GM19025 (cell line): ENCODE results near the gene RFX1.
"Not testable (repeated sequence)": the region's sequence is repeated elsewhere in the genome, so short reads cannot be mapped to it uniquely, and the experiment has no call there.

ENCODE experiments used
- ATAC-seq: cut with Tn5 transposase; IDR thresholded peaks from one replicate; pipeline ENCODE4 v1.9.1; 2021; ENCODE audit warnings: mild to moderate bottlenecking, low read depth, moderate library complexity; ENCODE audit not compliant: unreplicated experiment

The RFX1 gene

GRCh38 chr19:13980340-13980739, 25.8 kb downstream of the RFX1 start:
- no peak for ATAC-seq

- ATAC-seq, result no peak
Measured at GRCh38 chr19:13979686-13980085, 26.4 kb downstream of the RFX1 start.

- ATAC-seq, result no peak
Measured at GRCh38 chr19:13979244-13979615, 26.9 kb downstream of the RFX1 start.

GRCh38 chr19:13978351-13979243, 27.5 kb downstream of the RFX1 start:
- ATAC-seq, result no peak

GRCh38 chr19:13977803-13978202, 28.3 kb downstream of the RFX1 start:
- no peak for ATAC-seq

GRCh38 chr19:13976446-13976845, 29.7 kb downstream of the RFX1 start:
- no peak for ATAC-seq

- ATAC-seq, result no peak
Measured at GRCh38 chr19:13975870-13976269, 30.2 kb downstream of the RFX1 start.

- no peak for ATAC-seq
Measured at GRCh38 chr19:13974073-13974472, 32.0 kb downstream of the RFX1 start.

GRCh38 chr19:13973479-13973878, 32.6 kb downstream of the RFX1 start:
- ATAC-seq, result not testable (repeated sequence)

GRCh38 chr19:13972368-13973155, 33.6 kb downstream of the RFX1 start:
- ATAC-seq, result no peak

GRCh38 chr19:13971868-13972267, 34.3 kb downstream of the RFX1 start:
- not testable (repeated sequence) for ATAC-seq

GRCh38 chr19:13969897-13970296, 36.2 kb downstream of the RFX1 start:
- no peak for ATAC-seq

GRCh38 chr19:13968999-13969398, 37.1 kb downstream of the RFX1 start:
- ATAC-seq, result no peak

- no peak for ATAC-seq
Measured at GRCh38 chr19:13968383-13968935, 37.7 kb downstream of the RFX1 start.

- not testable (repeated sequence) for ATAC-seq
Measured at GRCh38 chr19:13967206-13967605, 38.9 kb downstream of the RFX1 start.

GRCh38 chr19:13966684-13967128, 39.4 kb downstream of the RFX1 start:
- ATAC-seq, result no peak

- no peak for ATAC-seq
Measured at GRCh38 chr19:13965926-13966683, 40.0 kb downstream of the RFX1 start.

GRCh38 chr19:13965377-13965896, 40.7 kb downstream of the RFX1 start:
- no peak for ATAC-seq

- ATAC-seq, result no peak
Measured at GRCh38 chr19:13964776-13965175, 41.3 kb downstream of the RFX1 start.

- no peak for ATAC-seq
Measured at GRCh38 chr19:13963603-13964105, 42.5 kb downstream of the RFX1 start.
